Measurements from ENCODE around the gene FARP1.
"Not testable (repeated sequence)": the region's sequence is repeated elsewhere in the genome, so short reads cannot be mapped to it uniquely, and the experiment has no call there.

Gene FARP1

DNA sequence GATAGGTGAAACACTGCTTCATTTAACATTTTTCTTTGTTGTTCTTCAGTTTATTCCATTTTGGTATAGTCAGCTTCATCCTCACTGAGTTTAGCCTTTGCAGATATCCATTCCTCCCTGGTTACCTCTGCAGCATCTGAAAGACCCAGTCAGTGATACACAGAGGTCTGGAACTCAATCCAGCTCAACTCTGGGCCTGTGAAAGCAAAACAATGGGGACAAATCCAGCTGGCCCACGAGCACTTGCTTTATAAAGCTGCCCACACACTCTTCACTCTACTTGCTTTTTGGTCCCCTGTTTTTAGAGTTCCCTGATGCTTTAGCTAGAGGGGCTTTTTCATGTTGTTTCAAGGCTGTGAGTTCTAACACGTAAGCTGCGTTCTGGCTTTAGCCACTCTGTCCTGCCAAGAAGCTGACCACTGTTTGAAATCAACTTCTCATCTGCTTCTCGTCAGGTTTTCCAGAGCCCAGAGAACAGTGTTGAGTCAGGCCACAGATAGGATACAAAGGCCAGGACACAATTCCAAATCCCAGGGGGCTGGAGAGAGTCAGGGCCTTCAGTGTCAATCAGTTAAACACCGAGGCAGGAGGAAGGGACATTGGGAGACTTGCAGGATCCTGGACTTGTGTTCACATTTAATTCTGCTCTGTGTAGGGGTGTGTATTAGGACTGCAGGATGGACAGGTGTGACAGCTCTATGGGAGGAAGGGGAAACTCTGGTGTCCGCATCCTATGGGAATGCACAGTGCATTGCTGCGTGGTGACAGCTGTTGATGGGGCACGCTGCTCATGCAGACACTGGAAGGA, 117.7 kb downstream of the FARP1 start:
- DNase-seq (ENCODE audit: low spot score): no peak

DNA sequence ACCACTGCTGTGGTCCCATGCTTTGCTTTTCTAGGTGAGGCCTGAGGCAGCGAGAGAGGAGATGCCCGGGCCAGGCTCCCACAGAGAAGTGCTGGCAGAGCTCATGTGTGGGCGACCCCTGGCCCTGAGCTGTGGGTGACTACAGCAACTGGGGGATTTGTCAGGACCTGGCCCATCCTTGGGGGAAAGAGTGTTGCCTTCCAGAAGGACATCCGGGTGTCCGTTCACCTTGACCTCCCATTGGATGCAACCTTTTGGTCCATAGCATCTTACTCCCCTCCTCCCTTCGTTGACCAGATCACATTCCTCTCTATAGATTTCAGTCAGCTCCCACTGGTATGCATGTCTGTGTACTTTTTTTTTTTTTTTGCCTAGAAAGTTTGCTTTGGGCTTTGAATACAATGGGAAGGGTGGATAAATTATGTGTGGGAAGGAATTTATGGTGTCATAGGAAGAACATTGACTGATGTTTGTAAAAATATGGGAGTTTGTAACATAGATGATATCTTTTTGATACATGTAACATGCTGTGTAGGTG, 118.3 kb downstream of the FARP1 start:
- no peak for DNase-seq (ENCODE audit: low spot score)

DNA sequence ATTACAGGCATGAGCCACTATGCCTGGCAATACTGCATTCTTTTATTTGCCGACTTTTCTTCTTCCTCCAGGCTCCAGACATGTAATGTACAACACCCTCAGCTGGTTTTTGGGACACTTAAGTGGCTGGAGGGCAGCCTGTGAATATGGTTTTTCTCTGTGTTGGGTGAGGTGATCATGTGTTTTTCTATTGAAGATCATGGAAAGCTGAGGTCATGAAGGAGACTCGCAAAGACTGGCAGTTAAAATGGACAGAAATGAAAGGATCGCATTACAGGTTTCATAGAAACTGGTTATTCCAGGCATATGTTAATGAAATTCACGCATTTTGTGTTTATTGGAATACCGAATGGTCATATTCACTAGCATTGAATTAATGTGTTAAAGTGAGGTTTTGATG, 119.4 kb downstream of the FARP1 start:
- DNase-seq (ENCODE audit: low spot score): no peak

DNA sequence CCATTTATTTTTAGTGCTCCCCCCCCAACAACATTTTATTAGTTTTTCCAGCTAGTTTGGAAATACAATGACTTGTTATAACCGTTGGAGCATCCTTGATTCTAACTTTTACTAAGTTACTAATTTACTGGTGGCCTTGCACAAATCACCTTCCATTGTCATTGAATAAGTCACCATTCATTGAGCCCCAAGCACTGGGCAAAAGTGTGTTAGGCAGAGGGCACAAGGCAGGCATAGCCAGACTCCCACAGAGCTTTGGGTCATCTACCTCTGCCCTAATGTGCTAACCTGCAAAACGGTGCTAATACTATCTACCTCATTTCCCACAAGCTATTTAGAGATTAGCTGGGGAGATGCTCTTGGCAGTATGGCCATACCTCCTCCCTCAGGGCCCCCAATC, 120.9 kb downstream of the FARP1 start:
- DNase-seq (ENCODE audit: low spot score): no peak

DNA sequence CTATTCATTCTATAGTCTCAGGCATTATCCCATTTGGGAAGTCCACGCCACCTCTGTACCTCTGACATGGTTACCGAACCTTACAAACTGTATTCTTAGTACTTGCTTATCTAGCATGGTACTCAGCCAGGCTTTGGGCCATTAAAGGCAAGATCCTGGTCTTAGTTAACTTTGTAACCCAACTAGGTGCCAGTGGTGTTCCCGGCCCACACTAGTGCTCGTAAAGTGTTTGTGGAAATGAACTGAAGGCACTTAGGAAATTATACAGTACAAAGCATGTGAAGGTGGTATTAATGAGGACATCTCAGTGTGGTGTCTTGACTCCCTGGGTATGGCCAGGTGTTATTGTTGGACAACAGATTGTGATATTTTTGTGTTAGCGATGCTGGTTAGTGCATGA, 122.0 kb downstream of the FARP1 start:
- no peak for DNase-seq (ENCODE audit: low spot score)

- DNase-seq (ENCODE audit: low spot score): no peak
These were observed 123.0 kb downstream of the FARP1 start for GRCh38 chr13:98265692-98266551.

DNA sequence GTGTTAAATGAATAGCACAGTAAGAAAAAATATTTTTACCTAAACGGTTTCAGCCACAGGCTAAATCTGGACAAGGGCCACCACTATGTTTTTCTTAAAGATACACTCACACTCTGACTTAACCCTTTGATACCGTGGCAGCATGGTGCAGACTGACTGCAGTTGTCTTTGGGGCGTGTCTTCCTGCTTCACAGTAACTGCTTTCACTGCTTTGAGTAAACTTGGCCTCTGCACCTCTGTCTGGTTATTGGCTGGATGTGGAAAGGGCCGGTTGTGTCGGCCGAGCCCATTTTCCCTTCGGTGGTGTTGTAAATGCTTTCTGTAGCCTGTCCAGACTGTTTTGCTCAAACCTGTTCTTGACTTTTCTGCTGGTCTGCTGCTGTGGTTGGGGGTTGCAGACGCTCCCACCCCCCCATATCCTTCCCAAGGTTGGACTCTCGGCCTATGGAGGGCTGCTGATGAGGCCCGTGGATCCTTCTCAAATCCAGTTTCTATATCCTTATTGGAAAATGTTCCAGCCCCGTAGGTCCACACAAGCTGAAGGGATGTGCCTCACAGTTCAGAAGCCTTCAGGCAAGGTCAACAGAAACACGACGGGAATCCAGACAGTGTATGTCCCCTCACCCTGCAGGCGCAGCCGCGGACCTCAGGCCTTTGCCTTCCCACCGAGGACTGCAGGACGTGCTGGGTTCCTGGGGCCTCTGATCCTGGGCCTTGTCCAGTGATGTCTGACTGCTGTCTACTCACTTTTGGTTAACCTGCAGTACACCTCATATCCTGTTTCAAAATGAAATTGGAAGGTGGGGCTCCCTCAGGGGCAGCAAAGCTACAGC, 124.4 kb downstream of the FARP1 start:
- DNase-seq (ENCODE audit: low spot score): no peak

DNA sequence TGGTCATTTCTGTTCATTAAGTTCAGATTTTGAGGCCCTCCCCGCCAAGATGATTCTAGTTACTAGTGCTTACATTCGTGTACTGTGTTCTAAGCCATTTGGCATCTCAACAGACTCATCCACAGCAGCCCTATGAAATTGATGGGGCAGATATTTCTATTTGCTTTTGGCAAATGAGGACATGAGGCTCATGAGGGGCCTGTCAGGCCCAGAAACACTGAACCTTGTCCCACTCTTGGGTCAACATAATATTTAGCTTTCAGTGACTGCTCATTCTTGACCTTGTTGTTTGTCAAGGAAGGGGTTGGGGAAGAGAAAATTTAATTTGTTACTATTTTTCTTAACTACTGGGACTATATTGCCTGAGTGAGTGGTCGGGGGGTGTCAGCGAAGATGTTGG, 126.5 kb downstream of the FARP1 start:
- DNase-seq (ENCODE audit: low spot score): no peak

DNA sequence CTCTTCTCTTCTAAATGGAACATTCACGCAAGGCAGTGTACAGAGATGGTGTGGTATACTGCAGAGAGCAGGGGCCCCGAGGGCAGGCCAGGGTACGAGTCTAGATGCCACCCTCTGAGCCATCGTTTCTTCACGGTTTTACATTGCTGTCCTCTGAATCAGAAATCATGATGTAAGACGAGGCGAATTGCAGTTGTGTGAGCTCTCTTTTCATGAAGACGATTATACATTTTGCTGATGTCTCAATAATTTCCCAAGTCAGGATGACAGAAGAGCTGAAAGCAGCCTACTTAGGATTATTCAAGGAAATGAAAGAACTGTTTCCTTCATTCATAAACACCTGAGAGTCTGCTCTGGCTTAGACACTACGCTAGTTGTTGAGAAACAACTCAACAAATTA, 127.9 kb downstream of the FARP1 start:
- no peak for DNase-seq (ENCODE audit: low spot score)

DNA sequence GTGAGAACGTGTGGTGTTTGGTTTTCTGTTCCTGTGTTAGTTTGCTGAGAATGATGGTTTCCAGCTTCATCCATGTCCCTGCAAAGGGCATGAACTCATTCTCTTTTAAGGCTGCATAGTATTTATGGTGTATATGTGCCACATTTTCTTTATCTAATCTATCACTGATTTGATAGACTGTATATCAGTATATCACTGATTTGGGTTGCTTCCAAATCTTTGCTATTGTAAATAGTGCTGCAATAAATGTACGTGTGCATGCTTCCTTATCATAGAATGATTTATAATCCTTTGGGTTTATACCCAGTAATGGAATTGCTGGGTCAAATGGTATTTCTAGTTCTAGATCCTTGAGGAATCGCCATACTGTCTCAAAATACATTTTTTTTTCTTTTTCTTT, 128.8 kb downstream of the FARP1 start:
- DNase-seq (ENCODE audit: low spot score): not testable (repeated sequence)

- DNase-seq (ENCODE audit: low spot score): no peak
These were observed 129.7 kb downstream of the FARP1 start for GRCh38 chr13:98272549-98272948.

- DNase-seq (ENCODE audit: low spot score): no peak
These were observed 130.4 kb downstream of the FARP1 start for GRCh38 chr13:98273067-98273823.

GRCh38 chr13:98273824-98274742, 131.2 kb downstream of the FARP1 start:
- peak; percentile 38 for DNase-seq (ENCODE audit: low spot score)

GRCh38 chr13:98274921-98275487, 132.1 kb downstream of the FARP1 start:
- DNase-seq (ENCODE audit: low spot score): no peak

GRCh38 chr13:98275681-98276171, 132.8 kb downstream of the FARP1 start:
- no peak for DNase-seq (ENCODE audit: low spot score)

DNA sequence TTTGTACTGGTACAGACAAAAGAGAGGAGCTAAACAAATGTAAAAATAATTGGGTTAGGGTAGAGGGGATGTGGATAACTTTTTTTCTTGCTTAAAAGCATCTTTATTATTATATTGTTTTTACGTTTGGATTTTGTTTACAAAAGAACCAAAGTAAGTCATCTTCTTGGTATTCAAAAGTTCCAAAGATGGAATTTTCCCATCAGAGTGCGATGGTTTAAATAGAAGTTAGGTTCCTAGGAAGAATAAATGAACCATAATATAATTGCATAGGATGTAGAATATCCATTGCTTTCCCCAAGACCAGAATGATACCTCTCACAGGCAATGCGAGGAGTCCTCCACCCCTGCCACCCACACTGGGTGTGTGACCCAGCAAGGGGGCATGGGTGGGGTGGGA, 133.6 kb downstream of the FARP1 start:
- DNase-seq (ENCODE audit: low spot score): no peak

GRCh38 chr13:98278068-98278724, 135.3 kb downstream of the FARP1 start:
- no peak for DNase-seq (ENCODE audit: low spot score)

GRCh38 chr13:98279473-98280175, 136.7 kb downstream of the FARP1 start:
- DNase-seq (ENCODE audit: low spot score): peak; percentile 61

DNA sequence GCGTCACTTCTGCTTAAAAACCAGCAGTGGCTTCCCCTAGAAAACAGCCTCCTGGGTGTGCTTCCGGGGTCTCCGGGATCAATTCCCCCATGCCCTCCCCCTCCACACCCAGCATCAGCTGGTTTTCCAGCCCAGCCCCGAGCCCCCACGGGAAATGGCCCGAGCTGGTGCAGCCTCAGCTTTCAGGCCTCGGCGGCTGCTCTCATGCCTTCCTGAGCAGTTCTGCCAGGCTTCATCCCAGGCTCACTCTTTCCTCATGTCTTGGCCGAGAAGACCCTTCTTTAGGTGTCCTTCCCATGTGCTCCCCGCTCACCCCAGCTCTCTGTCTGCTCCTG, 137.2 kb downstream of the FARP1 start:
- no peak for DNase-seq (ENCODE audit: low spot score)
